ENCODE results near the gene BCAT1.

The BCAT1 gene

GRCh38 chr12:24797901-24798300 is 151.0 kb downstream of the BCAT1 start:
- Histone ChIP-seq H2BK12ac (ENCODE audit: low read length in 2 of 2) (no peak overlapping the region), H3K4me2 (ENCODE audit: low read length, poor library complexity, severe bottlenecking) (no peak overlapping the region), H3K27ac (ENCODE audit: low read length, poor library complexity, severe bottlenecking) (no peak overlapping the region), H3K4me3 (ENCODE audit: insufficient read depth in 1 of 2, low read depth in 1 of 2, low read length in 2 of 2) (no peak overlapping the region), H3K36me3 (ENCODE audit: control insufficient read depth in 1 of 2, insufficient read depth in 2 of 2, low read depth in 1 of 2, low read length in 2 of 2) (no peaks in the 10 kb centered on the region), H3K14ac (ENCODE audit: low read length in 2 of 2) (no peak overlapping the region), H2BK5ac (ENCODE audit: low read depth, low read length, poor library complexity, severe bottlenecking) (no peak overlapping the region), H2AFZ (ENCODE audit: low read depth, low read length) (no peak overlapping the region), H3K27me3 (ENCODE audit: control insufficient read depth in 1 of 2, insufficient read depth in 1 of 2, low read length in 2 of 2) (no peaks in the 10 kb centered on the region), H3K18ac (ENCODE audit: low read depth in 1 of 2, low read length in 2 of 2) (no peak overlapping the region), H2BK15ac (ENCODE audit: low read depth, poor library complexity, severe bottlenecking) (no peak overlapping the region), H3K23ac (ENCODE audit: low read length in 2 of 2) (no peak overlapping the region), H2BK120ac (ENCODE audit: low read depth, low read length) (no peak overlapping the region), H4K91ac (ENCODE audit: low read length) (no peak overlapping the region), H3K9ac (ENCODE audit: low read length) (no peak overlapping the region), H3K4ac (ENCODE audit: low read depth in 1 of 2, low read length in 2 of 2) (no peak overlapping the region), H4K8ac (ENCODE audit: low read length) (no peak overlapping the region), H3K4me1 (ENCODE audit: control insufficient read depth, insufficient read depth, low read depth, low read length) (peaks cover 1% of the 10 kb centered on the region), H2AK5ac (ENCODE audit: low read length, severe bottlenecking) (no peak overlapping the region), H3K9me3 (ENCODE audit: control insufficient read depth, low read length) (peaks cover 3% of the 10 kb centered on the region), H3K79me1 (replicated peaks; ENCODE audit: low read length, poor library complexity, severe bottlenecking) (no peaks in the 10 kb centered on the region)
- 87% methylated on average over 2 of the region's 2 CpGs for WGBS
- DNase-seq: no peak

GRCh38 chr12:24796876-24797275 is 152.0 kb downstream of the BCAT1 start:
- no peak for DNase-seq
- Histone ChIP-seq H3K79me1 (replicated peaks; ENCODE audit: low read length, poor library complexity, severe bottlenecking) (no peaks in the 10 kb centered on the region), H3K4ac (ENCODE audit: low read depth in 1 of 2, low read length in 2 of 2) (no peak overlapping the region), H4K8ac (ENCODE audit: low read length) (no peak overlapping the region), H3K27ac (ENCODE audit: low read length, poor library complexity, severe bottlenecking) (no peak overlapping the region), H3K23ac (ENCODE audit: low read length in 2 of 2) (no peak overlapping the region), H3K9ac (ENCODE audit: low read length) (no peak overlapping the region), H3K9me3 (ENCODE audit: control insufficient read depth, low read length) (no peaks in the 10 kb centered on the region), H3K4me3 (ENCODE audit: insufficient read depth in 1 of 2, low read depth in 1 of 2, low read length in 2 of 2) (no peak overlapping the region), H3K4me2 (ENCODE audit: low read length, poor library complexity, severe bottlenecking) (no peak overlapping the region), H3K4me1 (ENCODE audit: control insufficient read depth, insufficient read depth, low read depth, low read length) (peaks cover 1% of the 10 kb centered on the region), H3K18ac (ENCODE audit: low read depth in 1 of 2, low read length in 2 of 2) (no peak overlapping the region), H4K91ac (ENCODE audit: low read length) (no peak overlapping the region), H2AFZ (ENCODE audit: low read depth, low read length) (no peak overlapping the region), H2BK5ac (ENCODE audit: low read depth, low read length, poor library complexity, severe bottlenecking) (no peak overlapping the region), H2BK12ac (ENCODE audit: low read length in 2 of 2) (no peak overlapping the region), H3K14ac (ENCODE audit: low read length in 2 of 2) (no peak overlapping the region), H3K36me3 (ENCODE audit: control insufficient read depth in 1 of 2, insufficient read depth in 2 of 2, low read depth in 1 of 2, low read length in 2 of 2) (no peaks in the 10 kb centered on the region), H2BK15ac (ENCODE audit: low read depth, poor library complexity, severe bottlenecking) (no peak overlapping the region), H2AK5ac (ENCODE audit: low read length, severe bottlenecking) (no peak overlapping the region), H3K27me3 (ENCODE audit: control insufficient read depth in 1 of 2, insufficient read depth in 1 of 2, low read length in 2 of 2) (no peaks in the 10 kb centered on the region), H2BK120ac (ENCODE audit: low read depth, low read length) (no peak overlapping the region)
- 55% methylated on average over 5 of the region's 5 CpGs for WGBS

GRCh38 chr12:24795699-24796347 is 153.1 kb downstream of the BCAT1 start:
- no peak overlapping the region for H2AK5ac ChIP-seq (ENCODE audit: low read length, severe bottlenecking)
- no peak overlapping the region for H2BK120ac ChIP-seq (ENCODE audit: low read depth, low read length)
- no peak overlapping the region for H2BK12ac ChIP-seq (ENCODE audit: low read length in 2 of 2)
- H3K18ac ChIP-seq (ENCODE audit: low read depth in 1 of 2, low read length in 2 of 2): no peak overlapping the region
- H3K27ac ChIP-seq (ENCODE audit: low read length, poor library complexity, severe bottlenecking): no peak overlapping the region
- no peak overlapping the region for H2AFZ ChIP-seq (ENCODE audit: low read depth, low read length)
- peak overlapping the region in 1 of 2 experiments; percentile 67 for H3K4me3 ChIP-seq (ENCODE audit: insufficient read depth in 1 of 2, low read depth in 1 of 2, low read length in 2 of 2)
- H2BK5ac ChIP-seq (ENCODE audit: low read depth, low read length, poor library complexity, severe bottlenecking): no peak overlapping the region
- no peak overlapping the region for H4K8ac ChIP-seq (ENCODE audit: low read length)
- no CpG with 5 or more reads among the region's 4 CpGs for WGBS
- H3K23ac ChIP-seq (ENCODE audit: low read length in 2 of 2): no peak overlapping the region
- H3K79me1 ChIP-seq (replicated peaks; ENCODE audit: low read length, poor library complexity, severe bottlenecking): no peaks in the 10 kb centered on the region
- H3K27me3 ChIP-seq (ENCODE audit: control insufficient read depth in 1 of 2, insufficient read depth in 1 of 2, low read length in 2 of 2): no peaks in the 10 kb centered on the region
- no peaks in the 10 kb centered on the region for H3K36me3 ChIP-seq (ENCODE audit: control insufficient read depth in 1 of 2, insufficient read depth in 2 of 2, low read depth in 1 of 2, low read length in 2 of 2)
- no peak overlapping the region for H3K4ac ChIP-seq (ENCODE audit: low read depth in 1 of 2, low read length in 2 of 2)
- H3K4me2 ChIP-seq (ENCODE audit: low read length, poor library complexity, severe bottlenecking): no peak overlapping the region
- no peak overlapping the region for H2BK15ac ChIP-seq (ENCODE audit: low read depth, poor library complexity, severe bottlenecking)
- peak; percentile 17 for DNase-seq
- H4K91ac ChIP-seq (ENCODE audit: low read length): no peak overlapping the region
- no peak overlapping the region for H3K14ac ChIP-seq (ENCODE audit: low read length in 2 of 2)
- H3K4me1 ChIP-seq (ENCODE audit: control insufficient read depth, insufficient read depth, low read depth, low read length): peaks cover 1% of the 10 kb centered on the region
- H3K9ac ChIP-seq (ENCODE audit: low read length): peak overlapping the region; percentile 8
- no peaks in the 10 kb centered on the region for H3K9me3 ChIP-seq (ENCODE audit: control insufficient read depth, low read length)

- WGBS: 98% methylated on average over 2 of the region's 2 CpGs
- Histone ChIP-seq H3K4me1 (ENCODE audit: control insufficient read depth, insufficient read depth, low read depth, low read length) (peaks cover 1% of the 10 kb centered on the region), H3K4ac (ENCODE audit: low read depth in 1 of 2, low read length in 2 of 2) (no peak overlapping the region), H3K27ac (ENCODE audit: low read length, poor library complexity, severe bottlenecking) (no peak overlapping the region), H2BK5ac (ENCODE audit: low read depth, low read length, poor library complexity, severe bottlenecking) (no peak overlapping the region), H3K9ac (ENCODE audit: low read length) (no peak overlapping the region), H2AFZ (ENCODE audit: low read depth, low read length) (no peak overlapping the region), H4K8ac (ENCODE audit: low read length) (no peak overlapping the region), H2BK12ac (ENCODE audit: low read length in 2 of 2) (no peak overlapping the region), H2AK5ac (ENCODE audit: low read length, severe bottlenecking) (no peak overlapping the region), H3K14ac (ENCODE audit: low read length in 2 of 2) (no peak overlapping the region), H3K23ac (ENCODE audit: low read length in 2 of 2) (no peak overlapping the region), H3K4me3 (ENCODE audit: insufficient read depth in 1 of 2, low read depth in 1 of 2, low read length in 2 of 2) (no peak overlapping the region), H4K91ac (ENCODE audit: low read length) (no peak overlapping the region), H3K36me3 (ENCODE audit: control insufficient read depth in 1 of 2, insufficient read depth in 2 of 2, low read depth in 1 of 2, low read length in 2 of 2) (no peaks in the 10 kb centered on the region), H2BK120ac (ENCODE audit: low read depth, low read length) (no peak overlapping the region), H3K9me3 (ENCODE audit: control insufficient read depth, low read length) (no peaks in the 10 kb centered on the region), H2BK15ac (ENCODE audit: low read depth, poor library complexity, severe bottlenecking) (no peak overlapping the region), H3K18ac (ENCODE audit: low read depth in 1 of 2, low read length in 2 of 2) (no peak overlapping the region), H3K79me1 (replicated peaks; ENCODE audit: low read length, poor library complexity, severe bottlenecking) (no peaks in the 10 kb centered on the region), H3K27me3 (ENCODE audit: control insufficient read depth in 1 of 2, insufficient read depth in 1 of 2, low read length in 2 of 2) (peaks cover 0 to 6% of the 10 kb centered on the region in 2 experiments), H3K4me2 (ENCODE audit: low read length, poor library complexity, severe bottlenecking) (no peak overlapping the region)
- DNase-seq: no peak
These were observed 157.3 kb downstream of the BCAT1 start for GRCh38 chr12:24791622-24792021.

All from mesenchymal stem cell (in vitro differentiated cells and primary cell).